Measurements from ENCODE around the gene FAP.

DNA sequence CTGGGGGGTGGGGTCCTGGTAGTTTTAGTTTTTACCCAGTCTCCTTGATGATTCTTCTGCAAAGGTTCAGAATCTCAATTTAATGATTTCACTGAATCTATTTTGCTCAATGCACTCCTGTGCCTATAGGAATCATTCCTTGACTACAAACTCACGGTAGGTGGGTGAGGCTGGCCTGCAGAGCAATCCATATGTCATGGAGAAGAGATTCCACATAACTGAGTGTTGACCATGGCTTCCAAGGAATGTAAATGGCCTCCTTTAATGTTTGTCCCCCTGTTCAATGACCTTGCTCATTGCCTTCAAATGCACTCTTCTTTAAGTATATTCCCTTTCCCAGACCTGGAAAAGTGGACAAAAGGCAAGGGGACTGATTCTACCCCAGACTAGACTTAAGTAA lies 12.5 kb downstream of the FAP start:
- TF ChIP-seq, protein P1, sequence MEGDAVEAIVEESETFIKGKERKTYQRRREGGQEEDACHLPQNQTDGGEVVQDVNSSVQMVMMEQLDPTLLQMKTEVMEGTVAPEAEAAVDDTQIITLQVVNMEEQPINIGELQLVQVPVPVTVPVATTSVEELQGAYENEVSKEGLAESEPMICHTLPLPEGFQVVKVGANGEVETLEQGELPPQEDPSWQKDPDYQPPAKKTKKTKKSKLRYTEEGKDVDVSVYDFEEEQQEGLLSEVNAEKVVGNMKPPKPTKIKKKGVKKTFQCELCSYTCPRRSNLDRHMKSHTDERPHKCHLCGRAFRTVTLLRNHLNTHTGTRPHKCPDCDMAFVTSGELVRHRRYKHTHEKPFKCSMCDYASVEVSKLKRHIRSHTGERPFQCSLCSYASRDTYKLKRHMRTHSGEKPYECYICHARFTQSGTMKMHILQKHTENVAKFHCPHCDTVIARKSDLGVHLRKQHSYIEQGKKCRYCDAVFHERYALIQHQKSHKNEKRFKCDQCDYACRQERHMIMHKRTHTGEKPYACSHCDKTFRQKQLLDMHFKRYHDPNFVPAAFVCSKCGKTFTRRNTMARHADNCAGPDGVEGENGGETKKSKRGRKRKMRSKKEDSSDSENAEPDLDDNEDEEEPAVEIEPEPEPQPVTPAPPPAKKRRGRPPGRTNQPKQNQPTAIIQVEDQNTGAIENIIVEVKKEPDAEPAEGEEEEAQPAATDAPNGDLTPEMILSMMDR (conservative IDR thresholded peaks at IDR 0.05; ENCODE audit: low read depth, low read length) = no peak
- TF ChIP-seq EZH2 (IDR thresholded peaks at IDR 0.05; ENCODE audit: low read length, unreplicated experiment) (no peak), EZH2phosphoT487 (IDR thresholded peaks at IDR 0.05; ENCODE audit: borderline replicate concordance, low read length) (no peak)
